Measurements from ENCODE around the gene LHFPL6. TPM values are rescaled to one million over a fixed set of nuclear protein-coding genes. Genes with fewer than 3 reads are reported as not detected.
A peak's percentile ranks its signal among the peaks of the same experiment; 100 is the strongest.

Gene LHFPL6
- under 1 TPM in 1 of 5 experiments, not detected in 4; 0.92 TPM for total RNA-seq
- polyA plus RNA-seq: not detected
- total RNA-seq: not detected

GRCh38 chr13:39602614-39603366 lies at the start of gene LHFPL6:
Gene LHFPL6 (minus strand): TSS chr13:39603193.
- H3K27me3 ChIP-seq (ENCODE audit: control insufficient read depth in 2 of 2, insufficient read depth in 2 of 2, low read length in 2 of 2): peaks cover 7 to 14% of the 10 kb centered on the region in 2 donors
- H3K27ac Mint-ChIP-seq: peak within 1 kb of the TSS in 2 of 9 donors; percentile 20 to 46
- H3K4me3 ChIP-seq (ENCODE audit: low read length): peak within 1 kb of the TSS; percentile 44
- H3K27ac ChIP-seq (ENCODE audit: low read depth, low read length): no peak within 1 kb of the TSS
- H3K36me3 ChIP-seq (ENCODE audit: control insufficient read depth in 2 of 3, insufficient read depth in 3 of 3, low read length in 3 of 3): no peaks in the 10 kb centered on the region
- no peaks in the 10 kb centered on the region for H3K9me3 ChIP-seq (ENCODE audit: control insufficient read depth in 2 of 3, low read length in 3 of 3)
- ChIA-PET POLR2A (no interaction called here), CTCF (no interaction called here)
- H3K9me3 Mint-ChIP-seq: no peaks in the 10 kb centered on the region
- peak within 1 kb of the TSS; percentile 60 to 84 (median 76) for H3K4me3 Mint-ChIP-seq
- peak; percentile 84 for ATAC-seq
- peaks cover 36 to 61% (median 53%) of the 10 kb centered on the region in 5 donors for H3K27me3 Mint-ChIP-seq
- peaks cover 6 to 15% (median 12%) of the 10 kb centered on the region in 7 donors for H3K4me1 Mint-ChIP-seq
- intact Hi-C loops (cut with micrococcal nuclease): loop anchor here in 1 of 2 donors (2.0 kb wide), 1 partner anchor 564 kb away; the partner anchor contains the start of genes NHLRC3 and PROSER1
- peaks cover 0 to 6% of the 10 kb centered on the region in 2 donors for H3K4me1 ChIP-seq (ENCODE audit: control insufficient read depth in 2 of 2, insufficient read depth in 2 of 2, low read length in 2 of 2)
- peak in 8 of 9 donors; percentile 4 to 80 (median 22) for DNase-seq
- no peaks in the 10 kb centered on the region for H3K36me3 Mint-ChIP-seq

GRCh38 chr13:39646122-39646521 lies 43.1 kb upstream of the LHFPL6 start:
- ATAC-seq (no peak), DNase-seq (no peak)
- H3K4me3 ChIP-seq (ENCODE audit: low read length): no peak overlapping the region
- no peaks in the 10 kb centered on the region for H3K9me3 ChIP-seq (ENCODE audit: control insufficient read depth in 2 of 3, low read length in 3 of 3)
- no peaks in the 10 kb centered on the region for H3K9me3 Mint-ChIP-seq
- no peaks in the 10 kb centered on the region for H3K27me3 ChIP-seq (ENCODE audit: control insufficient read depth in 2 of 2, insufficient read depth in 2 of 2, low read length in 2 of 2)
- ChIA-PET CTCF (no interaction called here), POLR2A (no interaction called here)
- H3K27me3 Mint-ChIP-seq: peaks cover 0 to 14% (median 9%) of the 10 kb centered on the region in 5 donors
- no peaks in the 10 kb centered on the region for H3K4me1 ChIP-seq (ENCODE audit: control insufficient read depth in 2 of 2, insufficient read depth in 2 of 2, low read length in 2 of 2)
- H3K36me3 Mint-ChIP-seq: no peaks in the 10 kb centered on the region
- H3K27ac Mint-ChIP-seq: no peak overlapping the region
- no peak overlapping the region for H3K27ac ChIP-seq (ENCODE audit: low read depth, low read length)
- intact Hi-C loops (cut with micrococcal nuclease): no loop called here
- H3K4me3 Mint-ChIP-seq: no peak overlapping the region
- H3K36me3 ChIP-seq (ENCODE audit: control insufficient read depth in 2 of 3, insufficient read depth in 3 of 3, low read length in 3 of 3): no peaks in the 10 kb centered on the region
- H3K4me1 Mint-ChIP-seq: no peaks in the 10 kb centered on the region

DNA sequence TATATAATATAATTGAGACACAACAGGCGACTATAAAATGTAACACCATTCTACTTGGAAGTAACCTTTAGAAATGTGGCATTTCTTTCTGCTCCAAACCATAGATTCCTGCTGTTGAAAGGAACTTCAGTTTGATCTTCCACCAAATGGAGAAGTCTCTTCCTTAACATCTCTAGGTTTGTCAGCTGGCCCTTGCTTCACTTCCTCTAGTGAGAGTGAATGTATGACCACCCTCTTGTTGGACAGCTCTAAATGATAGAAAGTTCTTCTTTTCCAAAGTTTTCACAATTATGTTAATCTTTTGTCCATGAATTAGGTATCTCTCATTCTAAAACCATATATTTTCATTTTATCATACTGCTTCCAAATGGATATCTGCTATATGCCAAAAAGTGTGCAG lies 38.7 kb upstream of the LHFPL6 start:
- no peaks in the 10 kb centered on the region for H3K4me1 Mint-ChIP-seq
- ChIA-PET CTCF (no interaction called here), POLR2A (no interaction called here)
- Histone ChIP-seq H3K4me1 (ENCODE audit: control insufficient read depth in 2 of 2, insufficient read depth in 2 of 2, low read length in 2 of 2) (no peaks in the 10 kb centered on the region), H3K27me3 (ENCODE audit: control insufficient read depth in 2 of 2, insufficient read depth in 2 of 2, low read length in 2 of 2) (peaks cover 0 to 3% of the 10 kb centered on the region in 2 donors), H3K36me3 (ENCODE audit: control insufficient read depth in 2 of 3, insufficient read depth in 3 of 3, low read length in 3 of 3) (no peaks in the 10 kb centered on the region), H3K9me3 (ENCODE audit: control insufficient read depth in 2 of 3, low read length in 3 of 3) (peaks cover 0 to 4% (median 0%) of the 10 kb centered on the region in 3 experiments), H3K27ac (ENCODE audit: low read depth, low read length) (no peak overlapping the region), H3K4me3 (ENCODE audit: low read length) (no peak overlapping the region)
- ATAC-seq (no peak), DNase-seq (no peak)
- peaks cover 0 to 19% (median 8%) of the 10 kb centered on the region in 11 donors for H3K9me3 Mint-ChIP-seq
- no peak overlapping the region for H3K4me3 Mint-ChIP-seq
- H3K27ac Mint-ChIP-seq: no peak overlapping the region
- intact Hi-C loops (cut with micrococcal nuclease): no loop called here
- peaks cover 19 to 29% (median 22%) of the 10 kb centered on the region in 5 donors for H3K27me3 Mint-ChIP-seq
- H3K36me3 Mint-ChIP-seq: peaks cover 0 to 9% (median 0%) of the 10 kb centered on the region in 5 donors

DNA sequence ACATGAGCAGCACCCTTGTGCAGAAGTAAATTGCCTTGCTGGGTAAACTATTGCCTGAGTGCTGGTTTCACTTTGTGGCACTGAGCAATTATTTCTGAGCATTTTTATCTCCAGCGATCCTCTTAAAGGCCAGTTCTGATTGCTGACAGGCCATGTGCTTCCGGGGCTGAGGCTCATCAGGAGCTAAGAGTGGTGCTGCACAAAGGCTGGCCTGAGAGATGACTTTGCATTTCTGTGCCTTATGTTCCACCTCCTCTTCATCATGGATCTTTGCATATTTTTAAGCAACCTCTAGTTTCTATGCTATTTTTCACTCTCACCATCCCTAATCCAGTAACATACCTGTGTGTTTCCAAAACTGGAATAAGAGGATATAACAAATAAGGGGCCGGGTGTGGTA lies 34.9 kb upstream of the LHFPL6 start:
- Histone ChIP-seq H3K4me1 (ENCODE audit: control insufficient read depth in 2 of 2, insufficient read depth in 2 of 2, low read length in 2 of 2) (no peaks in the 10 kb centered on the region), H3K9me3 (ENCODE audit: control insufficient read depth in 2 of 3, low read length in 3 of 3) (peaks cover 0 to 4% (median 0%) of the 10 kb centered on the region in 3 experiments), H3K36me3 (ENCODE audit: control insufficient read depth in 2 of 3, insufficient read depth in 3 of 3, low read length in 3 of 3) (no peaks in the 10 kb centered on the region), H3K4me3 (ENCODE audit: low read length) (no peak overlapping the region), H3K27me3 (ENCODE audit: control insufficient read depth in 2 of 2, insufficient read depth in 2 of 2, low read length in 2 of 2) (peaks cover 0 to 3% of the 10 kb centered on the region in 2 donors), H3K27ac (ENCODE audit: low read depth, low read length) (no peak overlapping the region)
- Mint-ChIP-seq H3K9me3 (peaks cover 0 to 24% (median 8%) of the 10 kb centered on the region in 11 donors), H3K36me3 (peaks cover 0 to 9% (median 0%) of the 10 kb centered on the region in 5 donors), H3K4me3 (no peak overlapping the region), H3K4me1 (no peaks in the 10 kb centered on the region), H3K27ac (no peak overlapping the region), H3K27me3 (peaks cover 26 to 38% (median 30%) of the 10 kb centered on the region in 5 donors)
- ChIA-PET POLR2A (no interaction called here), CTCF (no interaction called here)
- ATAC-seq: no peak
- no peak for DNase-seq
- intact Hi-C loops (cut with micrococcal nuclease): no loop called here

DNA sequence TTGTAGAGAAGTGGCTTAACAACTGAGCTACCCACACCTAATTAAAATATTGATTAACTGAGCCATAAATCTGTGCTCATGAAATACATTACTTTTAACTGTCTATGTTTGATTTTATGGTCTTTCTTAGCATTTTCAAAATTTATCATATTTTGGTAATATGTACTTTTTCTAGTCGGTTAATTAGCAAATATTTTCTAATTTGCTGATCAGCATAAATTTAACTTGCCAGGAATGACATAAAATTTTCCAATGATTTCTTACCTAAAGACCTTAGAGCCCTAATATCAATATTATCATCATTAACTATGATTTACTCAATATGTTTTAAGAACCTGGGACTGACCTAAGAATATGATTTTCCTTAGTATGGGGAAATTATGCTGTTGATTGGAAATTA lies 32.6 kb upstream of the LHFPL6 start:
- POLR2A ChIA-PET: interaction anchor here (0.6 kb wide), 1 partner anchor 11 kb away, joined by 3 read pairs; no protein-coding TSS in a partner anchor
- Mint-ChIP-seq H3K36me3 (peaks cover 0 to 15% (median 9%) of the 10 kb centered on the region in 5 donors), H3K4me3 (no peak overlapping the region), H3K27ac (no peak overlapping the region), H3K9me3 (peaks cover 3 to 45% (median 27%) of the 10 kb centered on the region in 11 donors), H3K27me3 (peaks cover 33 to 46% (median 36%) of the 10 kb centered on the region in 5 donors), H3K4me1 (no peaks in the 10 kb centered on the region)
- Histone ChIP-seq H3K4me1 (ENCODE audit: control insufficient read depth in 2 of 2, insufficient read depth in 2 of 2, low read length in 2 of 2) (no peaks in the 10 kb centered on the region), H3K9me3 (ENCODE audit: control insufficient read depth in 2 of 3, low read length in 3 of 3) (peaks cover 0 to 22% (median 0%) of the 10 kb centered on the region in 3 experiments), H3K36me3 (ENCODE audit: control insufficient read depth in 2 of 3, insufficient read depth in 3 of 3, low read length in 3 of 3) (no peaks in the 10 kb centered on the region), H3K27ac (ENCODE audit: low read depth, low read length) (no peak overlapping the region), H3K27me3 (ENCODE audit: control insufficient read depth in 2 of 2, insufficient read depth in 2 of 2, low read length in 2 of 2) (peaks cover 0 to 3% of the 10 kb centered on the region in 2 donors), H3K4me3 (ENCODE audit: low read length) (no peak overlapping the region)
- intact Hi-C loops (cut with micrococcal nuclease): no loop called here
- CTCF ChIA-PET: no interaction called here
- no peak for ATAC-seq
- DNase-seq: no peak

GRCh38 chr13:39632994-39633393 lies 30.0 kb upstream of the LHFPL6 start:
- H3K4me3 Mint-ChIP-seq: no peak overlapping the region

More at GRCh38 chr13:39632994-39633393, 30.0 kb upstream of the LHFPL6 start:
- ChIA-PET CTCF (no interaction called here), POLR2A (no interaction called here)
- DNase-seq (no peak), ATAC-seq (no peak)
- intact Hi-C loops (cut with micrococcal nuclease): no loop called here
- Mint-ChIP-seq H3K9me3 (peaks cover 3 to 43% (median 21%) of the 10 kb centered on the region in 11 donors), H3K4me1 (no peaks in the 10 kb centered on the region), H3K27ac (no peak overlapping the region), H3K27me3 (peaks cover 22 to 37% (median 34%) of the 10 kb centered on the region in 5 donors), H3K36me3 (peaks cover 0 to 14% (median 5%) of the 10 kb centered on the region in 5 donors)
- Histone ChIP-seq H3K4me3 (ENCODE audit: low read length) (no peak overlapping the region), H3K27me3 (ENCODE audit: control insufficient read depth in 2 of 2, insufficient read depth in 2 of 2, low read length in 2 of 2) (no peaks in the 10 kb centered on the region), H3K36me3 (ENCODE audit: control insufficient read depth in 2 of 3, insufficient read depth in 3 of 3, low read length in 3 of 3) (no peaks in the 10 kb centered on the region), H3K27ac (ENCODE audit: low read depth, low read length) (no peak overlapping the region), H3K9me3 (ENCODE audit: control insufficient read depth in 2 of 3, low read length in 3 of 3) (peaks cover 0 to 21% (median 0%) of the 10 kb centered on the region in 3 experiments), H3K4me1 (ENCODE audit: control insufficient read depth in 2 of 2, insufficient read depth in 2 of 2, low read length in 2 of 2) (no peaks in the 10 kb centered on the region)
